NCI-H187 treated with DMSO at 0.1 percent for 48 hours (cell line): ENCODE data around the gene ABI3BP.

Experiments used
- DNase-seq: peaks from one replicate; lab custom pipeline; 2025; lab: John Stamatoyannopoulos, UW

ABI3BP gene

GRCh38 chr3:100776097-100776729, 217.0 kb downstream of the ABI3BP start:
- no peak for DNase-seq

DNA sequence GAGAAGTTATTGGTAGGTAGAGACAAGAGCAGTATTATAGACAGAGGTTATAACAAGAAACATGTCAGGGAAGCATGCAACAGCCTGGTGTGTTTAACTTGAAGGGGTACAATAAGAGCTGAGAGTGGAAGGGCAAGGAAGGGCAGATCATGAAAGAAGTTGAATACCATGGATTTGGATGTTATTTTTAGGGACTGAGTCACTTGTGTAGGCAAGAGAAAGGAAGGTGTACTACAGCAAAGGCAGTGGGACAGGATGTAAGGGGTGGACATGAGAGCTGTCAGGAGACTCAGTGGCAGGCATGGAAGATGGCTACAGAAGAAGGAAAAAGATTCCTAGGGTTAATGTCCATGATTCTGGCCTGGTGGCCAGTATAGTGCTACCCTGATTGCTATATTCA, 217.6 kb downstream of the ABI3BP start:
- no peak for DNase-seq

DNA sequence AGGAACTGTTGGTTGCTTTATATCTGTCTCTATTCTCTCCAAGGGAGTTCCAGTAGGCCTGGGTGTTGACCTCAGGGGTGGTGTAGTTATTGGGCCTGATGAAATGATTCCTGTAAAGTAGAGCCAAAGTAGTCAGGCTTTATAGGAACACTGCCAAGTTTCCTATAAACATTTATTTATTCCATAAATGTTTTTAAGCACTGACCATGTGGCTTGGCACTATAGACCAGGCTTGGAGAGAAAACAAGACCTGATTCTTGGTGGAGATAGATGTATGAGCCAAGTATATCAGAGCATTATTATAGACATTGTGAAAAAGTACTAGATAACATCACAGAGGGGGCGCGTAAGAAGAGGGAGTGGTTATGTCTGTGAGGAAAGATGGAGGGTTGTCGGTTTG, 218.0 kb downstream of the ABI3BP start:
- no peak for DNase-seq

- DNase-seq, result no peak
Observed at GRCh38 chr3:100769693-100770092, 223.5 kb downstream of the ABI3BP start.

DNA sequence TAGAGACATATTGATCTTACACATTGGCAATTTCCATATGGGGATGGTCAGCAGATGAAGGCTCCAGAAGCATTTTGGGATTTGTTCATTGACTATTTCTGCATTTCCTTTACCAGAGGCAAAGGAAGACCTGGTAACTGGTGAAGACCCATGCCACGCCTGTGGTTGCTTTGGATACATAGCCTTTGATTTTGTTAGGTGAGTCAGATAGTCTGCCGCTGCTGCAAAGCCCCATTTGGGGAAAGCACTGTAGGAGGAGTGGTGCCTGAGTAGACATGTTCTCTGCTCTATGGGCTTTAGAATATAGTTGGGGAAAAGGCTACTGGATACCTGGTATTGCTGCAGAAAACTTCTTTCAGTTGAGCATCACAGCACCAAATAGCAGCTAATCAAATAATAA, 227.2 kb downstream of the ABI3BP start:
- no peak for DNase-seq

- DNase-seq, result no peak
Observed at GRCh38 chr3:100765437-100765975, 227.7 kb downstream of the ABI3BP start.

DNA sequence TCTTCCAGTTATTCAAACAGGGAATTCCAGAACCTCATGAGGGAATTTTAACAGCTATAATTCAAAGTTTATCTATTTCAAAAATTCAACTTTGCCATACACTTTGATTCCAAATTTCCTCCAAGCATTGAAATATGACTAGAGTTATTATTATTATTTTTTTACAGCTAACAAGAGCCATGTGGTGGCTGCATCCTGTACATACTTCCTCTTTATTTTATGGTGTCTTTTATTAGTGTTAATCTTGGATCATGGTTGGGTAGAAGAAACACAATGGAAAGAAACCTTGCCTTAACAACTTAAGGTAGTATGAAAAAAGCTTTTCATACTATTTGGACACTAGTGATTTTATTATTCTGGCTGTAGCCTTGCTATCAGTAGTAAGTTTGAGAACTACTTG, 231.3 kb downstream of the ABI3BP start:
- no peak for DNase-seq

- DNase-seq, result no peak
Observed at GRCh38 chr3:100761211-100761942, 231.8 kb downstream of the ABI3BP start.

GRCh38 chr3:100760377-100760776, 232.8 kb downstream of the ABI3BP start:
- no peak for DNase-seq

DNA sequence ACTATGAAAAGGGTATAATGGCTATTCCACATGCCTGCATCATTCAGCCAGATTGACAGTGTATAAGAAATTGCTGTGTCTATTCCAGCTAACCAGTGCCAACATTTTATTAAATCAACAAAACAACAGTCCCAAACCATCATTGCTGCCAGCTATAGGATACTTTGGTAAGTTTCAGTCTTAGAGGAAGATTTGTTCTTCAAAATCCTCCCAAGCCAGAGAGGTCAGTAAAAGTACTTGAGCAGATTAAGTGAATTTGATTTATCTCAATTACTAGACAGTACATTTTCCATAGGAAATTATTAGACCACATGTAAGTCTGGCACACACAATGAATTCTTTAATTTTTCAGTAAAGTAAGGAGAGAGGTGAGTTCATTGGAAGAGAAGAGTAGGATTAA, 233.3 kb downstream of the ABI3BP start:
- DNase-seq, result no peak

DNA sequence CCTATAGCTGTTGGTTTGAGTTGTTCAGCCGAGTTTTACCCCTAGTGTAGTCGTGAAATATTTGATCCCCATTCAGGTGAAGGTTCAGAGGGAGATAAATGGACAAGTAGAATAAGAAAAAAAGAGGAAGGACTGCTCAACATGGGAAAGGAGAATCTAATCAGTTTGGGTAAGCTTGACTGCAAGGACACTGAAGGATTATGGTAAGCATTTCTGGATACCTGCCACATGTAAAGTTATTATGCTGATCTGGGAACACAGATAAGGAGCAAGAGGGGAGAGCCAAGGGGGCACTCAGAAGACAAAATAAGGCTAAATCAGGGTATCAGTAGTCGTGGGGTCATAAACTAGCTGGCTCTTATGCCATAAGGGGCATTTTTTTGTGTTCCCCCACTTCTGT, 234.1 kb downstream of the ABI3BP start:
- no peak for DNase-seq

GRCh38 chr3:100756441-100756840, 236.8 kb downstream of the ABI3BP start:
- no peak for DNase-seq

DNA sequence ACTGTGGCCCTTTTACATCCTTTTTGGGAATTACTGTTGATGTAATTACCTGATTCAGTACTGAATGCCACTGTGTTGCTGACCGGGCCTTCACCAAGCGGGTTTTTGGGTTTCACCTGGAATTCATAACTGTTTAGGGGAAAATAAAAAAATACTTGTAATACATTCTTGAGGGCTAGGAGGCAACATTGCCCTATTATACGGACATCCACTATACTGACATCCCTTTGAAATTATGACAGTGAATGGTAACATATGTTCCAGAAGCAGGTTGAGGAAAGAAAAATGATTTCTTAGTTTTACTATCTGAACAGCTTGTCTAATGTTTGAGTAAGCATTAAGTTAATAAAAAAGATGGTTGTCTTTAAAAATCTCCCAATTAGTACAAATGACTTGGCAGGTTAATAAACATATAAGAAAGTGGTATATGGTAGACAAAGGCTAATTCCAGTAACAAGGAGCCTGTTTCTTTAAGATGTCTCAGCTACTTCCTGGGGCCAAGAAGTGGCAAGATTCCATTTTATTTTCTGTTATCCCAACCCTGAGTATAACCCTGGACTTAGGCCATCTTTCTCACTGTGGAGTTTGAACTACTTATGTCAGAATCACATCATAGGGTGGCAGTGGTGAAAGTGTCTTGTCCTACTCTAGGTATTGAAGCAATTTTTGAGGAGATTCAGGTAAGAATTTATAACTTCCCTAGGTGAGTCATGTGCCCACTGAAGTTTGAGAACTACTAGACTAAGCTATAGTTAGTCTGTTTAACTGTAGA, 238.5 kb downstream of the ABI3BP start:
- no peak for DNase-seq

DNA sequence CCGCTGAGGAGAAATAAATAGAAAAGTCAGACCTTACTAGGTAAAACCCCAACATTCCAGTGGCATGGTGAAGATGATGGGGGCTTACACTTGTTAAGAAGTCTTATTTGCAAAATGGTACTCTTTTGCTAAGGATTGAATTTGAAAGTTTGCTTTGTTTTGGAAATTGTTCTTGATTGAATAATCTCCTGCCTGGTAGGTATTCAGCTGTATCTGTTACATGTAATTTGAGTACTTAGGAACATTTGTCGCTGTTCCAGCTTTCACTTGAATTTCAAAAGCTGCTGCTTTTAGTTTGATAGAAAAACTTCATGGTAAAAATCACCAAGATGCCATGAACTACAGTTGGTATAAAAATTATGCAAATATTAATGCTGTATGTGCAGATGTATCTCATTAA, 239.4 kb downstream of the ABI3BP start:
- DNase-seq, result no peak

GRCh38 chr3:100748967-100749366, 244.3 kb downstream of the ABI3BP start:
- DNase-seq, result no peak

GRCh38 chr3:100748220-100748619, 245.0 kb downstream of the ABI3BP start:
- DNase-seq, result no peak

DNA sequence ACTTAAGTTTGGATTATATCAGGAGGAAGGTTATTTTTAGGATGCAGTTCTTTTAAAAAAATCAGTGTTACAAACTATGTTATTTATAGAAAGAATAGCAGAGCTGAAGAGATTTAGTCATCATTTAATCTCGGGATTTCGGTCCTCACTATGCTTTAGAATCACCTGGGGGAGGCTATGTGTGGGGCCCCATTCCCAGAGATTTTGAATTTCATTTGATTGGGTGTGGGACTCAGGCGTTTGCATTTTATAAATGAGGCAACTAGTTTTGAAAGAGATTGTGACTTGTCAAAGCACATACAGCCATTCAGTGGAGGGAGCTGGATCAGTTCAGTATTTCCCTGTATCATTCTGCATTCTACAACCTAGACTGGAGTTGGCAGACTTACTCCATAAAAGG, 247.1 kb downstream of the ABI3BP start:
- DNase-seq, result no peak

DNA sequence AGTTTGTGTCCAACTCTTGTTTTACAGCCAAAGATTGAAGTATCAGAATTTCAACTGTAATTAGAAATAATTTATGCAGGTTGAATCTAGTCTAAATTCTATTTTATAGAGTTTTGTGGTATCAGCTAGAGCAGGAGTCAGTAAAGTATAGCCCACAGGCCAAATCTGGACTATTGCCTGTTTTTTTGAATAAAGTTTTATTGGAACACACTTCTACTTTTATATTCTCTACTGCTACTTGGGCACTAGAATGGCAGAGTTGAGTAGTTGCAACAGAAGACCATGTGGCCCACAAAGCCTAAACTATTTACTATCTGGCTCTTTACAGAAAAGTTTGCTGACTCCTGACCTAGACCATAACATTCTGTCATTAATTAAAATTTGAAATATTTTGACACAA, 247.6 kb downstream of the ABI3BP start:
- no peak for DNase-seq

GRCh38 chr3:100744671-100745070, 248.6 kb downstream of the ABI3BP start:
- DNase-seq, result no peak

DNA sequence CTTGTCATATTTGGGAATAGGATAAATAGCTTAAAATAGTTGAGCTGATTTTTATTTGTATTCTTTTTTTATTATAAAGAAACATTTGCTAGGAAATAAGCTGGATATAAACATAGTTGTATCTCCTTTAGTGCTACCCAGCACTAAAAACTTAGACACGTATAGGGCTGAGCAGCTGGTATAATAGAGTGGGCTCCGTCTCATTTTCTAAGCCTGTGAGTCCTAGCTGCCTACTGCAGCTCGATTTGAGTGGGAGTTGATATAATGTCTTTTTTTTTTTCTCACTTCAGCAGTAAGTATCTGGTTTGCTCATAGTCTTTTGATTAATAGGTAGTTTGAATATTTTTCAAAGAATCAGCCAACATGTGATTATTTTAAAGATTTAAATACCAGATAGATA, 249.7 kb downstream of the ABI3BP start:
- DNase-seq, result no peak

GRCh38 chr3:100740207-100740606, 253.0 kb downstream of the ABI3BP start:
- no peak for DNase-seq

- DNase-seq, result no peak
Observed at GRCh38 chr3:100737334-100737733, 255.9 kb downstream of the ABI3BP start.

DNA sequence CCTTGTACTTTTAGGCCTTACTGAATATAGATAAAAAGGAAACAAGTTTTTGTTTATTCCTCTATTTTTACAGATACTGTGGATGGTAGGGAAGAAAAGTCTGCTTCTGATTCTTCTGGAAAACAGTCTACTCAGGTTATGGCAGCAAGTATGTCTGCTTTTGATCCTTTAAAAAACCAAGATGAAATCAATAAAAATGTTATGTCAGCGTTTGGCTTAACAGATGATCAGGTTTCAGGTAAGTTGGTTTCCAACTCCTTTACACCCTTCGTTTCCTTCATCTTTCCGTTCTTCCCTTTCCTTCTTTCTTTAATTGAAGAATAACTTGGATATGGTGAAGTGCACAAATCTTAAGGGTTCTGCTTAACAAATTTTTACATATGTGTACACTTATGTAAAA, 260.8 kb downstream of the ABI3BP start:
- DNase-seq, result no peak
